ENCODE data around the gene PAIP1. TPM values are rescaled to one million over a fixed set of nuclear protein-coding genes. Genes with fewer than 3 reads are reported as not detected.

PAIP1 gene
- polyA plus RNA-seq, 3 donors: 31.4 to 49.2 (median 41.0) TPM

DNA sequence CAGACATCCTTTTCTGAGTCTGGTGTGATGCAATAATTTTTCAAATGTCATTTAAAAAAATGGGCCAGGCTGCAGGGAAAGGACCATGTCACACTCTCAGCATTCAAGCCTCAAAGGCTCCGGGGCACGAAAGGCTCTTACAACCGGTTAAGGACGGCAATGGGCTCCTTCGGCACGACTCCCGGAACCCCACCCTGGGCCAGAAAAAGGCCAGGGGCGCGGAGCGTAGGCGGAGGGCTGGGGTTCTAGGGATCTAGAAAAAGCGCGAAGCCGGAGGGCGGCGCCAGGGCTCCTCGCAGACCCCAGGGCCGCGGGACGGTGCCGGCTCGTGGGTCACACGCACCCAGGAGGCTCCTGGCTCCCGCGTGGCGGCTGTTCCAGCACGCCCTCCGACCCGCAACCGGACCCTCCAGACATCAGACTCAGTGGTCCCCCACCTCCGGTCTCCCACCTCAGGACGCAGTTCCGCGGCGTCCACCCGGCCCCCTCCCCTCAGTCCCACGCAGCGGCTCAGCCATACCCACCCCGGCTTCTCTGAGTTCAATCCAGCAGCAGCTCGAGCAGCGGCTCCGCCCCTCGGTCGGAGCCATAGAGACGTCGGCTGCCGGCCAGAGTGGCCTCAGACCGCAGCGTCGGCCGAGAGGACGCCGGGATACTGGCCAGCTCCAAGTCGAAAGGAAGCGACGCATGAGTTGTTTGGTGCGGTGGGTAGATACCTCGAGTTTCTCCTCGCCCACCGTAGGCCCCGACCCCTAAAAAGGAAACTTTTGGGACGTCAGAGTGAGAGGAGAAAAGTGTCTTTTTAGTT, 73.4 kb downstream of the PAIP1 start, which contains the start of gene TMEM267:
TSS of gene TMEM267 (minus strand) at position 568 of the 808 bp plus-strand sequence. CDS start 29,896 bp downstream, outside the sequence.
- peaks cover 0 to 2% (median 0%) of the 10 kb centered on the region in 3 donors for H3K27me3 Mint-ChIP-seq (ENCODE audit: low read depth in 3 of 3)
- H3K36me3 ChIP-seq (replicated peaks in 1 of 2; ENCODE audit: control insufficient read depth in 1 of 2, insufficient read depth in 2 of 2, low read length in 2 of 2): peaks cover 3 to 4% of the 10 kb centered on the region in 2 donors
- H3K9me3 Mint-ChIP-seq: peaks cover 0 to 2% (median 0%) of the 10 kb centered on the region in 7 donors
- peak within 1 kb of the TSS; percentile 89 to 97 for H3K27ac ChIP-seq (ENCODE audit: low read depth in 1 of 2, low read length in 2 of 2)
- peaks cover 27% of the 10 kb centered on the region for H3K4me1 Mint-ChIP-seq
- peak within 1 kb of the TSS; percentile 97 to 98 for H3K4me3 Mint-ChIP-seq
- peaks cover 17 to 27% of the 10 kb centered on the region in 2 donors for H3K4me1 ChIP-seq (ENCODE audit: control insufficient read depth in 1 of 2, insufficient read depth in 2 of 2, low read length in 2 of 2)
- peaks cover 4 to 9% of the 10 kb centered on the region in 2 donors for H3K36me3 Mint-ChIP-seq
- H3K27me3 ChIP-seq (ENCODE audit: control insufficient read depth in 2 of 2, insufficient read depth in 2 of 2, low read length in 2 of 2): no peaks in the 10 kb centered on the region
- TF ChIP-seq, protein P1, sequence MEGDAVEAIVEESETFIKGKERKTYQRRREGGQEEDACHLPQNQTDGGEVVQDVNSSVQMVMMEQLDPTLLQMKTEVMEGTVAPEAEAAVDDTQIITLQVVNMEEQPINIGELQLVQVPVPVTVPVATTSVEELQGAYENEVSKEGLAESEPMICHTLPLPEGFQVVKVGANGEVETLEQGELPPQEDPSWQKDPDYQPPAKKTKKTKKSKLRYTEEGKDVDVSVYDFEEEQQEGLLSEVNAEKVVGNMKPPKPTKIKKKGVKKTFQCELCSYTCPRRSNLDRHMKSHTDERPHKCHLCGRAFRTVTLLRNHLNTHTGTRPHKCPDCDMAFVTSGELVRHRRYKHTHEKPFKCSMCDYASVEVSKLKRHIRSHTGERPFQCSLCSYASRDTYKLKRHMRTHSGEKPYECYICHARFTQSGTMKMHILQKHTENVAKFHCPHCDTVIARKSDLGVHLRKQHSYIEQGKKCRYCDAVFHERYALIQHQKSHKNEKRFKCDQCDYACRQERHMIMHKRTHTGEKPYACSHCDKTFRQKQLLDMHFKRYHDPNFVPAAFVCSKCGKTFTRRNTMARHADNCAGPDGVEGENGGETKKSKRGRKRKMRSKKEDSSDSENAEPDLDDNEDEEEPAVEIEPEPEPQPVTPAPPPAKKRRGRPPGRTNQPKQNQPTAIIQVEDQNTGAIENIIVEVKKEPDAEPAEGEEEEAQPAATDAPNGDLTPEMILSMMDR (IDR thresholded peaks at IDR 0.05): no peak
- H3K4me3 ChIP-seq (replicated peaks in 1 of 3; ENCODE audit: low read depth in 2 of 3, low read length in 3 of 3): peak within 1 kb of the TSS; percentile 57 to 83 (median 62)
- peak within 1 kb of the TSS; percentile 95 to 100 (median 99) for H3K27ac Mint-ChIP-seq
- H3K9ac ChIP-seq (ENCODE audit: insufficient read depth, low read length, poor library complexity, severe bottlenecking): peak within 1 kb of the TSS; percentile 92
- intact Hi-C loops (cut with micrococcal nuclease): loop anchor here (5.0 to 10.0 kb wide), 3 partner anchors 74 to 416 kb away; partner anchors contain the start of genes HMGCS1 (in 1 of the 2) and PAIP1 (in 1 of the 2)
- H3K9me3 ChIP-seq (replicated peaks in 1 of 2; ENCODE audit: control insufficient read depth in 1 of 2, insufficient read depth in 1 of 2, low read length in 2 of 2): no peaks in the 10 kb centered on the region
- DNase-seq: peak; percentile 80 to 87 (median 85)
- H2AFZ ChIP-seq (ENCODE audit: insufficient read depth, low read depth, low read length, poor library complexity, severe bottlenecking): peak within 1 kb of the TSS; percentile 85
- H3K4me2 ChIP-seq (replicated peaks; ENCODE audit: extremely low read depth, low read length, poor library complexity, severe bottlenecking): peak within 1 kb of the TSS; percentile 83
- 0% methylated on average over 62 of the region's 62 CpGs for WGBS (ENCODE audit: insufficient coverage)
- no peaks in the 10 kb centered on the region for H4K20me1 ChIP-seq (ENCODE audit: insufficient read depth, low read length)
- peaks cover 22% of the 10 kb centered on the region for H3K79me2 ChIP-seq (ENCODE audit: insufficient read depth, low read length)

DNA sequence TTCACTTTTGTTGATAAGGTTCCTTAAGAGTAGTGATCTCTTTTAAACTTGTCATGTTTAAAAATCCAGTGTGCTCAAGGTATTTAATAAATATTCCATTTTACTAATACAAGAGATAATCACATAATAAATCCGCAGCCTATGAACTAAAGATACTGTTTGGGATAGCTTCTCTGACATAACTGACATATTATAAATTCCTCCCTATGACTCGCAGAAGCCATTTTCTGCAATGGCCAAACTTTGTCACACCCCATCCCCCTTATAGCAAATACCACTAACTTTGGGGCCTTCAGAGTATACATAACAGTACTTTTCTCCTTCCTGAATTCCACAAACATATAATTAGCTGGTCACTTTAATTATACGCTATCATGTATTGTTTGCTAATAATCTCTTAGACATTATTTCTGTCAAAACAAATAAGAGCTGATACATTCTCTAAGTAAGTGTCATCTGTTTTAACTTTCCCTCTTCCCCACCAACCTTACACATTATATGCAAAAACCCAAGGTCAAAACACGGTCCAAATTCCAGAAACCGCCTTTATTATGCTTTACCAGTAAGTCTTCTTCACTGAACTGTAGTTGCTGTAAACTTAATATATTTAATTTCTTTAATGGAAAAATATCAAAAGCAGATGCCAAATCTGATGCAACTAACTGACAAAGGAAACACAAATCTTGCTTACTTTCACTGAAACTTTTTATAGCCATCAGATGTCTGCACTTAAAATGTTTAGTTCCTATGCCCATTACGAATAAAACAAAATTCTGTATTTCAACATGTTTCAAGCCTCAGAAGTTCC, 74.2 kb downstream of the PAIP1 start:
- peak overlapping the region; percentile 97 to 98 for H3K4me3 Mint-ChIP-seq
- Histone ChIP-seq H3K4me3 (replicated peaks in 1 of 3; ENCODE audit: low read depth in 2 of 3, low read length in 3 of 3) (peak overlapping the region; percentile 57 to 83 (median 62)), H3K36me3 (replicated peaks in 1 of 2; ENCODE audit: control insufficient read depth in 1 of 2, insufficient read depth in 2 of 2, low read length in 2 of 2) (no peaks in the 10 kb centered on the region), H3K27me3 (ENCODE audit: control insufficient read depth in 2 of 2, insufficient read depth in 2 of 2, low read length in 2 of 2) (no peaks in the 10 kb centered on the region), H4K20me1 (ENCODE audit: insufficient read depth, low read length) (no peaks in the 10 kb centered on the region), H2AFZ (ENCODE audit: insufficient read depth, low read depth, low read length, poor library complexity, severe bottlenecking) (peak overlapping the region; percentile 85), H3K4me2 (replicated peaks; ENCODE audit: extremely low read depth, low read length, poor library complexity, severe bottlenecking) (peak overlapping the region; percentile 83), H3K9ac (ENCODE audit: insufficient read depth, low read length, poor library complexity, severe bottlenecking) (peak overlapping the region; percentile 92), H3K79me2 (ENCODE audit: insufficient read depth, low read length) (peaks cover 22% of the 10 kb centered on the region), H3K27ac (ENCODE audit: low read depth in 1 of 2, low read length in 2 of 2) (peak overlapping the region; percentile 89 to 97), H3K9me3 (replicated peaks in 1 of 2; ENCODE audit: control insufficient read depth in 1 of 2, insufficient read depth in 1 of 2, low read length in 2 of 2) (no peaks in the 10 kb centered on the region), H3K4me1 (ENCODE audit: control insufficient read depth in 1 of 2, insufficient read depth in 2 of 2, low read length in 2 of 2) (peaks cover 17 to 27% of the 10 kb centered on the region in 2 donors)
- TF ChIP-seq, protein P1 (IDR thresholded peaks at IDR 0.05): no peak
- no peak for DNase-seq
- peaks cover 0 to 2% (median 0%) of the 10 kb centered on the region in 3 donors for H3K27me3 Mint-ChIP-seq (ENCODE audit: low read depth in 3 of 3)
- peak overlapping the region; percentile 95 to 100 (median 99) for H3K27ac Mint-ChIP-seq
- WGBS (ENCODE audit: insufficient coverage): 27% methylated on average over 1 of the region's 6 CpGs
- peaks cover 27% of the 10 kb centered on the region for H3K4me1 Mint-ChIP-seq
- H3K9me3 Mint-ChIP-seq: peaks cover 0 to 2% (median 0%) of the 10 kb centered on the region in 7 donors
- peaks cover 3 to 4% of the 10 kb centered on the region in 2 donors for H3K36me3 Mint-ChIP-seq
- intact Hi-C loops (cut with micrococcal nuclease): loop anchor here (5.0 to 10.0 kb wide), 3 partner anchors 75 to 415 kb away; partner anchors contain the start of genes HMGCS1 (in 1 of the 2) and PAIP1 (in 1 of the 2)
